EL (cell line): ENCODE results near the gene PRKCH.
A peak's percentile ranks its signal among the peaks of the same experiment; 100 is the strongest.
"Not testable (repeated sequence)": the region's sequence is repeated elsewhere in the genome, so short reads cannot be mapped to it uniquely, and the experiment has no call there.

Experiments
- DNase-seq: peaks from one replicate; pipeline ENCODE4 v3.0.0-alpha.2; 2016

The PRKCH gene

DNA sequence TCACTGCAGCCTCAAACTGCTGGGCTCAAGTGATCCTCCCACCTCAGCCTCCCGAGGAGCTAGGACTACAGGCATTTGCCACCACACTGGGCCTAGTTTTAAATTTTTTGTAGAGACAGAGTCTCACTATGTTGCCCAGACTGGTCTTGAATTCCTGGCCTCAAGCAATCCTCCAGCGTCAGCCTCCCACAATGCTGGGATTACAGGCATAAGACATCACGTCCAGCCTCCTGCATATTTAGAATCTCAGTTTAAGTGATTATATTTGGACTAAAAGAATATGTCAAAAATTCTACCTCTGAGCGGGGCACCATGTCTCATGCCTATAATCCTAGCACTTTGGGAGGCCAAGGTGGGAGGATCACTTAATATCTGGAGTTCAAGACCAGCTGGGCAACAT lies 12.7 kb upstream of the PRKCH start:
- not testable (repeated sequence) for DNase-seq

DNA sequence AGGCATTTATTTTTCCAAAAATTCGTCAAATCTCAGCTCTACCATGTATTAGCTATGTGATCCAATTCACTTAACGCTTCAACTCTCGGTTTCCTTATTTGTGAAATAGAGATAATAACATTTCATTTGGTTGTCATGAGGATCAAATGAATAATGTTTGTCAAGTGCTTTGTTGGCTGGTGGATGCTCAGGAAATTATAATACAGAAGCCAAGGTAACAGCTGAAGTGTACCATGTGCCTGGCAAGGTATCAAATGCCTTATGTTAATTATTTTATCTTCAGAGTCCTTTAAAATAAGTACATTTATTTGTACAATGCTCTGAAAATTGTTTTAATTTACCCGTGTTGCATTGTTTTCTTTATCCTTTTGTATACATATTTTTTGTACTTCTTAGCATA lies 6.1 kb upstream of the PRKCH start:
- no peak for DNase-seq

DNA sequence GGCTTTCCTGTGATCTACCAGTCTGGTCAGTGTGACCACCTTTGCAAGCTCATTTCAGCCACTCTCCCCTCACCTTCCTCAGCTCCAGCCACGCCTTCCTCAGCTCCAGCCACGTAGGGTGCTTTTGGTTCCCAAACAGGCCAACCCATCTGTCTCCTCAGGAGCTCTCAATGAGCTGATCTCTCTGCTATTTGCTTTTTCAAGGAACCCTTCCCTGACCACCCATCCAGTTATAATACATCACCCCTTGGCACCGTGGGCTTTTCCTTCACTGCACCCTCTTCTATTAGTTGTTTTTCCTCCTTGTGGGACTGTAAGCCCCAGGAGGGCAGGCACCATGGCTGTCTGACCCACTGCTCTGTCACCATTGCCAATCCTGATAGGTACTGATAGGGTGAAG lies 2.3 kb upstream of the PRKCH start:
- DNase-seq, result no peak

GRCh38 chr14:61319706-61320105 lies 1.7 kb upstream of the PRKCH start:
- no peak for DNase-seq

GRCh38 chr14:61320170-61320569 lies 1.2 kb upstream of the PRKCH start:
- not testable (repeated sequence) for DNase-seq

DNA sequence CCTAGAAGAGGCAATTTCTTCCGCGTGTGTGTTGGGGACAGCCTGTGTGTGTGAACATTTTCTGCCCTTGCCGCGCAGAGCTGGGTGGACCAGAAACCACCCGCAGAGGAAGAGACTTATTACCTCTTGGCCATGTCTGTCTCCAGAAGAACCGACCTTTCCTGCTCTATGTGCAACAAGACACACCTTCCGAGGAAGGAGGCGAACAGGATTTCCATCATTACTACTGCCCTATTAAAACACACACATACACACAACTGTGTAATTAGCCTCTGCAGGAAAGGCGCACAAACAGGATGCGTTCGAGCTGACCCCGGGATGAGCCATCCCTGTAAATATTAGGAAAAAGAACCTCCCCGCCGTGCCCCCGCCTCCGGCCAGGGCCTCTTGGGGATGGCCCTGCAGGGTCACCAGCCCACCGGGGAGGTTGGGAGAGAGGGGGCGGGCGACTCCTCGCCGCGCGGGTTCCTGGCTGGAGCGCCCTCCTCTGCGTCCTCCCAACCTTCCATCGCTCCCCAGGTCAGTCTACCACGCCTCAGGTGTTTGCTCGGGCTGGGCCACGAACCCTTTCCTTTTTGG lies 484 bp upstream of the PRKCH start:
- no peak for DNase-seq

- DNase-seq, result no peak
These were observed 826 bp downstream of the PRKCH start for GRCh38 chr14:61322011-61322798.

DNA sequence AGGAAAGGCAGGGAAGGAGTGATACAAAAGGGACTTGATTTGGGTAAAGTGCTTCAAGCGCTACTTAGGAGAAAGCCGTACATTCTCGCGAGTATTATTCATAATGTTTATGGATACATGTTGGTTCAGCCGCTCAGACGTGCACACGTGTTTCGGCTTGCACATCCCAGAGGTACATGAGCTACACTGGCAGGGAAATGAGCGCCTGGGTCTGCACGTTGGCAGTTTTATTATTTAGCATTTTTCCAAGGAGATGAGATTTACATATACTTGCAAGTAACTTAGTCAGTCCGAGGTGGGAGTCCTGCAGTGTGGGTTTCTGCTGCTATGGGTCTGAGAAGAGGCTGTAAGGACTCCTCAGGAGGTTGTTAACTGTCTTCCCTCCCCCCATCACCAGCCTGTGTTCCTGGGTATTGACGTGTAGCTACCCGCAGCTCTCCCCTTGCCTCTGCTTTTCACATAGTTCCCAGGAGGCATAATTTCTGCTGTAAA lies 1.5 kb downstream of the PRKCH start:
- peak; percentile 6 for DNase-seq

- DNase-seq, result no peak
These were observed 2.6 kb downstream of the PRKCH start for GRCh38 chr14:61323970-61324369.

DNA sequence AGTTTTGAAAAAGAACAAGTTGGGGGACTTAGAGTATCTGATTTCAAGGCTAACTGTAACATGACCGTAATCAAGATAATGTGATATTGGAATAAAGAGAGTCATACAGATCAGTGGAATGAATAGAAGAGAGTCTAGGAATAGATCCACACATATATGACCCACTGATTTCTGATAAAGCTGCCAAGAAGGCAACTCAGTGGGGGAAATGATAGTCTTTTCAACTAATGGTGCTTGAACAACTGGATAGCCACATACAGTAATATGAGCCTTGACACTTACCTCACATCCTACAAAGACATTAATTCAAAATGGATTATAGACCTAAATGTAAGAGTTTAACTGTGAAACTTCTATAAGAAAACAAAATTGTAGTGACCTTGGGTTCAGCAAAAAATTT lies 3.8 kb downstream of the PRKCH start:
- no peak for DNase-seq

DNA sequence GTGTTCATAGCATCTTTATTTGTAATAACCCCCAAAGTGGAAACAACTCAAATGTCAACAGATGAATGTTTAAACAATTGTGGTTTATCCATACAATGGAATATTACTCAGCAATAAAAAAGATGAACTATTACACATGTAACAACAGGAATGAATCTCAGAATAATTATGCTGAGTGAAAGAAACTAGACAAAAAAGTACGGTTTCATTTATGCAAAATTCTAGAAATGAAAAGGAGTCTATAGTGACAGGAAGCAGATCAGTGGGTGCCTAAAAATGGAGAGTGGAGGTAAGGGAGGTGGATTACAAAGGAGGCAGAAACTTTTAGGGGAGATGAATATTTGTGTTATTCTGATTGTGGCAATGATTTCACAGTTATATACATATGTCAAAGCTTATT lies 4.8 kb downstream of the PRKCH start:
- DNase-seq, result no peak

GRCh38 chr14:61326847-61327246 lies 5.5 kb downstream of the PRKCH start:
- no peak for DNase-seq

DNA sequence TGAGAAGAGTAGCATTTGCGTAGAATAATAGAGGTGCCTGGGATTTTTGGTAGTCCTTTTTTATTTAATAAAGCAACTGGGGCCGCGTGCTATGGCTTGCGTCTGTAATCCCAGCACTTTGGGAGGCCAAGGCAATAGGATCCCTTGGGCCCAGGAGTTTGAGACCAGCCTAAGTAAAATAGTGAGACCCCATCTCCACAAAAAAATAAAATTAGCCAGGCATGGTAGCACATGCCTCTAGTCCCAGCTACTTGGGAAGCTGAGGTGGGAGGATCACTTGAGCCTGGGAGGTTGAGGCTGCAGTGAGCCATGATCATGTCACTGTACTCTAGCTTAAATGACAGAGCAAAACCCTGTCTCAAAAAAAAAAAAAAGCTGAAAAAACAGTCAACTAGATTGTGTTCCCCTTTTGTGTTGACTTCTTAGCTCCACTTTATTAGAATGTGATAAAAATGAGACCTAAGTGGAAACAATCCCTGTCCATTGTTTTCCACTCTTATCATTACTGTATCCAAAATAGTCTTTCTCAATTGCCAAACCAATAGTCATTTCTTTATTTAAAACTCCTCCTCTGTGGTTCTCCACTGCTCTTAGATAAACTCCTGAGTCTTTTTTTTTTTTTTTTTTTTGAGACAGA lies 7.4 kb downstream of the PRKCH start:
- no peak for DNase-seq

GRCh38 chr14:61329478-61330051 lies 8.2 kb downstream of the PRKCH start:
- no peak for DNase-seq

DNA sequence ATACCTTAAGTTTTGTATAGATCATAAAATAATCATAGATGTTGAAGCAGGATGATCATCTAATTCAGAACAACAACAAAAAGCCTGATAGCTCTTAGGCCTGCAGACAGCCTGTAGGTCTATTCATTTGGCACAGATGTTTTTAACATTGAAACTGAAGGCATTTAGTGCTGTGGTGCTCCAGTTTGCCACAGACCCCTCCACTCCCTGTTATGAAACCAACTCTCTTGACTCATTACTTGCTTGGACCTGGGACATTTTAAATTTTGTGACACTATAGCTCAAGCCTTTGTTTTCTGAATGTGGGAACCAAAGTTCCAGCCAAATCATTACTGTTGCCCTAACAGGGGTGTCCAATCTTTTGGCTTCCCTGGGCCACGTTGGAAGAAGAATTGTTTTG lies 9.1 kb downstream of the PRKCH start:
- DNase-seq, result no peak

DNA sequence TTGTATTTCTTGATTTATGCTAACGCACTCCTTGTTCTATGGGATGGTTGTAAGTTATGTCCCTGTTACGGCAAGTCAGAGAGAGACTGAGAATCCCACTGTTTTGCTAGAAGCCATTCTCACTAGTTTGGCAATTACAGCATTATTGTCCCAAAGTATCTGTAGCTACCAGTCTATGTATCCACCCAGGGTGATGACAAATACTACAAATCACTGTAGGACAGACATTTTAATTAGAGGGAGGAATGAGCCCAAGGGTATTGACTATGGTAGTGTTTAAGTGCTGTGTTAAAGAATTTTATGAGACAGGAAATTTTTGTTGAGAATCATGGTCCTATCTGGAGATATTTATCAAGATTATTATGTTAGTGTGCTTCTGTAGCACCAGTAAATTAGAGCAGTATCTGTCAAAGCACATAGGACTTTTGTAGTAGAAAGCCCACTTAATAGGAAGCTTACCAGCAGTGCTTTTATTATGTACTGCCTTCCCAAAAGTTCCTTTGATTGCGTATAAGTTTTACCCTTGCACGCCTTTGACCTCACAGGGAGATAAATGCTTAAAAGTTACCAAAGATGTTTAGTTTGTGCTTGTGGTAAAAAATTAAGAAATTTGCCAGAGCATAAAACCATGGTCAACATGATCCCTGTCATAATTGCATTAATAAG lies 10.7 kb downstream of the PRKCH start:
- DNase-seq, result no peak

GRCh38 chr14:61332658-61333029 lies 11.3 kb downstream of the PRKCH start:
- no peak for DNase-seq

- DNase-seq, result no peak
These were observed 11.7 kb downstream of the PRKCH start for GRCh38 chr14:61333087-61333486.

- no peak for DNase-seq
These were observed 12.9 kb downstream of the PRKCH start for GRCh38 chr14:61334197-61334701.

DNA sequence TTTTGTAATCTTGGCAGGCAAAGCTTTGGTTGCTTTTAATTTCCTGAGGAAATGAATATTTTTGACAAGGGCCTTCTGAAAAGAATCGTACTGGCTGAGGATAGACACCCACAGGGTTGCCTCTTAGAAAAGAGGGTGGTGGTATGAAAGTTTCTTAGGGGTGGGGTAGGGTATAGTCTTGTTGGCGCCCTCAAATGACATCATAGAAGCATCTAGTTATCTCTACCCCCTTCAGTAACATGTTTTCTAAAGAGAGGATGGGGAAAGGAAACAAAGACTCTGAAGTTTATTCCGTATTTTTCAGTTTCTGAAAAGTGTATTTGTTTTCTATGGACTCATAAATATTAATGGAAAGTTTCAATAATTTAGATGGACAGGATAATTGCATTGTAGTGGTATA lies 13.7 kb downstream of the PRKCH start:
- no peak for DNase-seq

GRCh38 chr14:61335671-61336275 lies 14.4 kb downstream of the PRKCH start:
- DNase-seq, result no peak

DNA sequence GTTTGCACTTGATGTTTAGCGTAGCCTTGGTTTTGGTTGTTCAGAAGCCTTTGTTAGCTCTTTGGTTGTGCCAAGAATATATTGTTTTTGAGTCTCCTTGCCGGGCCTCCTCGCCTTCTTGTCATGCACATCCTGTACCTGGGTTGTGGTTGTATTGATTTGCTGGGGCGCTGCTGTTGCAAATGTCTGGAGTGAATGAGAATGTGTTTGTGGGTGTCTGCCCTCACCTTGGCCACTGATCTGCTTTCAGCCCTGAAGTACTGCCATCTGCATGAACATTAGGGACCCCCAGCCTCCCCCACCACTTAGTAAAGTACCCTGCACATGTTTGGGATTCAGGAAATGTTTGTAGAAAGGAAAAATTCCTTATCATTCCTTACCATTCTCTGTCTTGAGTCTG lies 16.5 kb downstream of the PRKCH start:
- no peak for DNase-seq

GRCh38 chr14:61338457-61338856 lies 17.1 kb downstream of the PRKCH start:
- no peak for DNase-seq
